Suprapubic skin (tissue), 4 donors: ENCODE data around the gene HMX3. TPM values are rescaled to one million over a fixed set of nuclear protein-coding genes. Genes with fewer than 3 reads are reported as not detected.

Experiments used
- DNase-seq, 2 donors: peaks; one replicate each; pipeline ENCODE4 v3.0.0-alpha.2; 2019; ENCODE audit warnings: low spot score in 2 of 2
- H3K27ac ChIP-seq: fragments of 200-600 bp; sonication (generic); one replicate; pipeline ENCODE4 v1.5.1; 2019
- H3K27me3 ChIP-seq: fragments of 200-600 bp; sonication (generic); one replicate; pipeline ENCODE4 v1.5.1; 2019
- H3K36me3 ChIP-seq: fragments of 200-600 bp; sonication (generic); one replicate; pipeline ENCODE4 v1.5.1; 2019
- H3K4me1 ChIP-seq: fragments of 200-600 bp; sonication (generic); one replicate; pipeline ENCODE4 v1.5.1; 2019
- H3K4me3 ChIP-seq: fragments of 200-600 bp; sonication (generic); one replicate; pipeline ENCODE4 v1.5.1; 2019; ENCODE audit warnings: mild to moderate bottlenecking
- H3K9me3 ChIP-seq: fragments of 200-600 bp; sonication (generic); one replicate; pipeline ENCODE4 v1.5.1; 2019
- CTCF ChIP-seq, 2 donors: fragments of 200-600 bp in 1 of 2; fragments of 450-650 bp in 1 of 2; sonication (generic) in 1 of 2; IDR thresholded peaks; one replicate each; pipeline ENCODE4 v1.5.1; 2016 to 2019; ENCODE audit warnings: antibody characterized with exemption in 2 of 2, mild to moderate bottlenecking in 1 of 2, moderate library complexity in 1 of 2
- EP300 ChIP-seq: sonication (generic); formaldehyde crosslinking; IDR thresholded peaks from one replicate; pipeline ENCODE4 v1.6.1; 2017; ENCODE audit warnings: antibody characterized with exemption
- POLR2A ChIP-seq, 2 donors: fragments of 450-650 bp; IDR thresholded peaks; one replicate each; pipeline ENCODE4 v1.6.1; 2017; ENCODE audit warnings: antibody characterized with exemption in 2 of 2, mild to moderate bottlenecking in 2 of 2, moderate library complexity in 2 of 2
- POLR2AphosphoS5 ChIP-seq, 3 donors: sonication (generic); formaldehyde crosslinking; IDR thresholded peaks; one replicate each; pipeline ENCODE4 v1.6.1; 2017; ENCODE audit warnings: antibody characterized with exemption in 3 of 3
- WGBS: methylation state at CpG from one replicate; pipeline ENCODE4 v1.1.5; 2018; 5-methylcytosine and 5-hydroxymethylcytosine counted together
- total RNA-seq, 4 donors: library from RNA; depleted of rRNA; stranded (reverse); fragments of >200 nt; gene quantifications; one replicate each; pipeline ENCODE4 v1.1.0, GENCODE V29; 2016

Gene HMX3
- total RNA-seq, 4 donors from 2014 or later = not detected

- DNase-seq = no peak
- no peaks in the 10 kb centered on the region for H3K4me1 ChIP-seq
- H3K36me3 ChIP-seq = no peaks in the 10 kb centered on the region
- no peak for TF ChIP-seq CTCF (IDR thresholded peaks at IDR 0.05)
- TF ChIP-seq EP300 = no peak
- TF ChIP-seq POLR2AphosphoS5 (IDR thresholded peaks at IDR 0.05) = no peak
- H3K9me3 ChIP-seq = no peaks in the 10 kb centered on the region
- H3K27me3 ChIP-seq = peaks cover 36% of the 10 kb centered on the region
- 65% methylated on average over 4 of the region's 4 CpGs for WGBS
- H3K4me3 ChIP-seq = no peak overlapping the region
- H3K27ac ChIP-seq = no peak overlapping the region
These were observed 42.3 kb upstream of the HMX3 start for GRCh38 chr10:123093489-123093888.

- H3K4me1 ChIP-seq = no peaks in the 10 kb centered on the region
- WGBS = 68% methylated on average over 5 of the region's 5 CpGs
- no peaks in the 10 kb centered on the region for H3K36me3 ChIP-seq
- H3K9me3 ChIP-seq = no peaks in the 10 kb centered on the region
- no peak for TF ChIP-seq CTCF (IDR thresholded peaks at IDR 0.05)
- TF ChIP-seq POLR2A (IDR thresholded peaks at IDR 0.05) = no peak
- no peak for TF ChIP-seq POLR2AphosphoS5 (IDR thresholded peaks at IDR 0.05)
- TF ChIP-seq EP300 = no peak
- peaks cover 31% of the 10 kb centered on the region for H3K27me3 ChIP-seq
- no peak for DNase-seq
- no peak overlapping the region for H3K4me3 ChIP-seq
- H3K27ac ChIP-seq = no peak overlapping the region
These were observed 39.3 kb upstream of the HMX3 start for GRCh38 chr10:123096452-123096851.

GRCh38 chr10:123097039-123097438 is 38.7 kb upstream of the HMX3 start:
- no peaks in the 10 kb centered on the region for H3K36me3 ChIP-seq
- WGBS = 84% methylated on average over 7 of the region's 7 CpGs
- no peak for TF ChIP-seq POLR2A (IDR thresholded peaks at IDR 0.05)
- TF ChIP-seq CTCF (IDR thresholded peaks at IDR 0.05) = no peak
- TF ChIP-seq EP300 = no peak
- TF ChIP-seq POLR2AphosphoS5 (IDR thresholded peaks at IDR 0.05) = no peak
- no peaks in the 10 kb centered on the region for H3K4me1 ChIP-seq
- no peak for DNase-seq
- H3K4me3 ChIP-seq = no peak overlapping the region
- no peaks in the 10 kb centered on the region for H3K9me3 ChIP-seq
- H3K27me3 ChIP-seq = peaks cover 25% of the 10 kb centered on the region
- no peak overlapping the region for H3K27ac ChIP-seq

GRCh38 chr10:123100030-123100762 is 35.6 kb upstream of the HMX3 start:
- H3K4me3 ChIP-seq = no peak overlapping the region
- H3K9me3 ChIP-seq = no peaks in the 10 kb centered on the region
- 77% methylated on average over 6 of the region's 7 CpGs for WGBS
- H3K27me3 ChIP-seq = peaks cover 34% of the 10 kb centered on the region
- no peak overlapping the region for H3K27ac ChIP-seq
- TF ChIP-seq POLR2A (IDR thresholded peaks at IDR 0.05) = no peak
- no peak for DNase-seq
- no peaks in the 10 kb centered on the region for H3K36me3 ChIP-seq
- no peaks in the 10 kb centered on the region for H3K4me1 ChIP-seq

GRCh38 chr10:123101872-123102271 is 33.9 kb upstream of the HMX3 start:
- H3K27me3 ChIP-seq = peaks cover 31% of the 10 kb centered on the region
- no peak overlapping the region for H3K27ac ChIP-seq
- H3K4me3 ChIP-seq = no peak overlapping the region
- H3K36me3 ChIP-seq = no peaks in the 10 kb centered on the region
- WGBS = 79% methylated on average over 6 of the region's 9 CpGs
- no peak for DNase-seq
- no peak for TF ChIP-seq POLR2A (IDR thresholded peaks at IDR 0.05)
- H3K4me1 ChIP-seq = no peaks in the 10 kb centered on the region
- no peaks in the 10 kb centered on the region for H3K9me3 ChIP-seq

- H3K4me1 ChIP-seq = no peaks in the 10 kb centered on the region
- H3K4me3 ChIP-seq = no peak overlapping the region
- DNase-seq = no peak
- 48% methylated on average over 2 of the region's 2 CpGs for WGBS
- no peak for TF ChIP-seq POLR2A (IDR thresholded peaks at IDR 0.05)
- TF ChIP-seq EP300 = no peak
- no peak for TF ChIP-seq POLR2AphosphoS5 (IDR thresholded peaks at IDR 0.05)
- TF ChIP-seq CTCF (IDR thresholded peaks at IDR 0.05) = no peak
- peaks cover 23% of the 10 kb centered on the region for H3K27me3 ChIP-seq
- H3K27ac ChIP-seq = no peak overlapping the region
- no peaks in the 10 kb centered on the region for H3K36me3 ChIP-seq
- H3K9me3 ChIP-seq = no peaks in the 10 kb centered on the region
These were observed 33.1 kb upstream of the HMX3 start for GRCh38 chr10:123102673-123103072.
